DOHH2 (cell line): ENCODE measurements around the gene AHCTF1.

Experiments
- H3F3A ChIP-seq: fragments of 200-600 bp; sonication (generic), shearing (Covaris generic); 2 replicates; pipeline ENCODE4 v1.6.0; 2016; ENCODE audit warnings: antibody characterized with exemption, mild to moderate bottlenecking; ENCODE audit not compliant: control insufficient read depth, insufficient read depth
- H3K27ac ChIP-seq: fragments of 200-600 bp; sonication (generic); 2 replicates; pipeline ENCODE4 v1.5.1; 2014; ENCODE audit warnings: low read depth, mild to moderate bottlenecking, low read length, moderate library complexity
- H3K27me3 ChIP-seq: fragments of 200-600 bp; sonication (generic); 2 replicates; pipeline ENCODE4 v1.6.1; 2014; ENCODE audit warnings: mild to moderate bottlenecking, low read length, mixed read lengths; ENCODE audit not compliant: control insufficient read depth
- H3K36me3 ChIP-seq: fragments of 200-600 bp; sonication (generic); 2 replicates; pipeline ENCODE4 v1.6.1; 2014; ENCODE audit warnings: mild to moderate bottlenecking, low read length, moderate library complexity, mixed read lengths; ENCODE audit not compliant: control insufficient read depth
- H3K4me1 ChIP-seq: fragments of 200-600 bp; sonication (generic); 2 replicates; pipeline ENCODE4 v1.6.1; 2014; ENCODE audit warnings: mild to moderate bottlenecking, low read length, mixed read lengths; ENCODE audit not compliant: control insufficient read depth
- H3K4me2 ChIP-seq: fragments of 200-600 bp; sonication (generic); 2 replicates; pipeline ENCODE4 v1.6.0; 2014; ENCODE audit warnings: mild to moderate bottlenecking, low read length, moderate library complexity
- H3K4me3 ChIP-seq: fragments of 200-600 bp; sonication (generic); 2 replicates; pipeline ENCODE4 v1.5.1; 2014; ENCODE audit warnings: mild to moderate bottlenecking, low read length, mixed read lengths
- H3K79me2 ChIP-seq: fragments of 200-600 bp; sonication (generic); 2 replicates; pipeline ENCODE4 v1.6.1; 2014; ENCODE audit warnings: mild to moderate bottlenecking, low read length, mixed read lengths; ENCODE audit not compliant: control insufficient read depth
- H3K9me2 ChIP-seq: fragments of 200-600 bp; sonication (generic); replicated peaks from 2 replicates; pipeline ENCODE4 v1.6.1; 2014; ENCODE audit warnings: mild to moderate bottlenecking, low read length, mixed read lengths; ENCODE audit not compliant: control insufficient read depth
- H3K9me3 ChIP-seq: fragments of 200-600 bp; sonication (generic); 2 replicates; pipeline ENCODE4 v1.6.1; 2014; ENCODE audit warnings: antibody characterized with exemption, low read length, mixed read lengths; ENCODE audit not compliant: control insufficient read depth, insufficient read depth
- H4K20me1 ChIP-seq: fragments of 200-600 bp; sonication (generic); 2 replicates; pipeline ENCODE4 v1.6.0; 2014; ENCODE audit warnings: low read depth, mild to moderate bottlenecking, antibody characterized with exemption, low read length, moderate library complexity; ENCODE audit not compliant: control insufficient read depth, insufficient read depth
- CTCF ChIP-seq: fragments of 200-600 bp; sonication (generic); IDR thresholded peaks from one replicate; pipeline ENCODE4 v1.5.1; 2014; ENCODE audit warnings: antibody characterized with exemption, mild to moderate bottlenecking, low read depth, low read length; ENCODE audit not compliant: poor library complexity, severe bottlenecking
- EZH2phosphoT487 ChIP-seq: fragments of 200-600 bp; sonication (generic); IDR thresholded peaks from 2 replicates; pipeline ENCODE4 v1.6.1; 2017; ENCODE audit warnings: borderline replicate concordance, mild to moderate bottlenecking, antibody characterized with exemption, low read length, moderate library complexity, mixed read lengths

AHCTF1 gene

GRCh38 chr1:246836209-246836966 is 95.4 kb downstream of the AHCTF1 start:
- H3K9me3 ChIP-seq = no peaks in the 10 kb centered on the region
- H3K4me2 ChIP-seq = no peak overlapping the region
- H3K36me3 ChIP-seq = peaks cover 8% of the 10 kb centered on the region
- H3K4me3 ChIP-seq = no peak overlapping the region
- no peaks in the 10 kb centered on the region for H3K9me2 ChIP-seq
- no peaks in the 10 kb centered on the region for H4K20me1 ChIP-seq
- peaks cover 23% of the 10 kb centered on the region; the same call in 1 of the 2 replicates for H3F3A ChIP-seq
- no peaks in the 10 kb centered on the region for H3K79me2 ChIP-seq
- no peak overlapping the region for H3K27ac ChIP-seq
- H3K27me3 ChIP-seq = no peaks in the 10 kb centered on the region
- TF ChIP-seq EZH2phosphoT487 (no peak), CTCF (no peak)
- H3K4me1 ChIP-seq = no peaks in the 10 kb centered on the region

DNA sequence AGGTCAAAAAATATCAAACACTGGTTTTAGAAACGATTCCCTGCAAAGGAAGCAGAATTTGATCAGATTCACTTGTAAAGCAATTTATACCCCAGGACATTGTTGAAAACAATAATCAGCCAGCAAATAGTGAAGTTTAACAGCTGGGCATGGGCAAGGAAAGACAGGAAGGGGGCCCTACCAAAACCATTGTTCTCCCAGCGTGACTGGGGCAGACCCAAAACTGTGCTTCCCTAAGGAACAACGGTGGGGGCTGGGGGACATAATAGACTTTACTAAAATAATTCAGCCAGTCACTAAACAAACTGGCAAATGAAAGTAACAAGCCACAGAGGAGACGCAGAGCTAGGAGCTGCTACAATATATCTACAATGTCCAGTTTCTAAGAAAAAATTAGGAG is 100.2 kb downstream of the AHCTF1 start:
- Histone ChIP-seq H3K27me3 (no peaks in the 10 kb centered on the region), H3K9me3 (peaks cover 15% of the 10 kb centered on the region; the same call in 1 of the 2 replicates), H3K4me1 (no peaks in the 10 kb centered on the region), H3F3A (peaks cover 6% of the 10 kb centered on the region; the same call in 1 of the 2 replicates), H4K20me1 (no peaks in the 10 kb centered on the region), H3K4me3 (no peak overlapping the region), H3K27ac (no peak overlapping the region), H3K4me2 (no peak overlapping the region), H3K9me2 (no peaks in the 10 kb centered on the region), H3K36me3 (no peaks in the 10 kb centered on the region), H3K79me2 (no peaks in the 10 kb centered on the region)
- no peak for TF ChIP-seq CTCF
- TF ChIP-seq EZH2phosphoT487 = no peak

DNA sequence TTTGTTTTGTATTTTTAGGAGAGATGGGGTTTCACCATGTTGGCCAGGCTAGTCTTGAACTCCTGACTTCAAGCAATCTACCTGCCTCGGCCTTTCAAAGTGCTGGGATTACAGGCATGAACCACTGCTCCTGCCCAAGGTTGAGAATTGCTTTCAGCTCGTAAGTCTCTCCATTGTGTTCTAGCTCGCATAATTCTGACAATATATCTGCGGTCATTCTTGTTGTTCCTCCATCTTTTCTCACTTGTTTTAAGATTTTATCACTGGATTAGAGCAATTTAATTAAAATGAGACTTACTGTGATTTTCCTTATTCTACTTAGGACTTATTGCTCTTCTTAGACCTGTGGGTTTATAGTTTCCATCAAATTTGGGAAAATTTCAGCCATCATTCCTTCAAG is 102.9 kb downstream of the AHCTF1 start:
- H4K20me1 ChIP-seq = no peaks in the 10 kb centered on the region
- H3F3A ChIP-seq = no peaks in the 10 kb centered on the region
- H3K9me3 ChIP-seq = peaks cover 15% of the 10 kb centered on the region; the same call in 1 of the 2 replicates
- no peak overlapping the region for H3K27ac ChIP-seq
- no peaks in the 10 kb centered on the region for H3K79me2 ChIP-seq
- H3K36me3 ChIP-seq = no peaks in the 10 kb centered on the region
- no peaks in the 10 kb centered on the region for H3K9me2 ChIP-seq
- TF ChIP-seq CTCF (no peak), EZH2phosphoT487 (no peak)
- no peak overlapping the region for H3K4me2 ChIP-seq
- no peaks in the 10 kb centered on the region for H3K27me3 ChIP-seq
- no peak overlapping the region for H3K4me3 ChIP-seq
- H3K4me1 ChIP-seq = no peaks in the 10 kb centered on the region
